Caco-2 (cell line): ENCODE data around the gene ABCD4. TPM values are rescaled to one million over a fixed set of nuclear protein-coding genes. Genes with fewer than 3 reads are reported as not detected.
"Not testable (repeated sequence)": the region's sequence is repeated elsewhere in the genome, so short reads cannot be mapped to it uniquely, and the experiment has no call there.

Experiments used
- BruUV-seq: library from RNA; stranded (reverse); fragments of 400-500 nt; replicated peaks from 2 replicates; lab custom pipeline; 2021; lab: Mats Ljungman, UMichigan
- CTCF ChIA-PET: fragments of 300-600 bp; sonication (Branson Sonifier 250); formaldehyde crosslinking; loops from one replicate; lab custom pipeline; 2022; ENCODE audit warnings: antibody characterized with exemption; lab: Charles Lee
- POLR2A ChIA-PET: fragments of 300-600 bp; sonication (Branson Sonifier 250); formaldehyde crosslinking; loops from one replicate; lab custom pipeline; 2022; ENCODE audit warnings: antibody characterized with exemption; lab: Charles Lee
- DNase-seq, 2 experiments: peaks; one replicate each; pipeline versions ENCODE4 v3.0.0 to v3.0.0-alpha.2; 2020 to 2022
- H3K27me3 ChIP-seq: replicated peaks from 2 replicates; pipeline ENCODE4 v1.6.0; 2011; ENCODE audit warnings: low read length; ENCODE audit not compliant: control insufficient read depth, insufficient read depth
- H3K36me3 ChIP-seq: 2 replicates; pipeline ENCODE4 v1.5.1; 2011; ENCODE audit warnings: low read length; ENCODE audit not compliant: control insufficient read depth, insufficient read depth
- H3K4me1 ChIP-seq: fragments of 250-450 bp; sonication (Bioruptor Pico); 2 replicates; pipeline ENCODE4 v1.5.1; 2020; ENCODE audit warnings: mild to moderate bottlenecking
- H3K4me3 ChIP-seq: 2 replicates; pipeline ENCODE4 v1.5.1; 2011; ENCODE audit warnings: low read depth, mild to moderate bottlenecking, control low read depth, low read length
- H3K9me3 ChIP-seq: fragments of 250-450 bp; sonication (Bioruptor Pico); 2 replicates; pipeline ENCODE4 v1.5.1; 2020; ENCODE audit warnings: mild to moderate bottlenecking, moderate library complexity
- H3K27ac Mint-ChIP-seq: one replicate; pipeline ENCODE4 v1.8.0; 2022; ENCODE audit warnings: mixed read lengths; ENCODE audit not compliant: unreplicated experiment
- H3K27me3 Mint-ChIP-seq: one replicate; pipeline ENCODE4 v1.8.0; 2022; ENCODE audit warnings: mixed read lengths; ENCODE audit not compliant: insufficient read depth, unreplicated experiment
- H3K36me3 Mint-ChIP-seq: one replicate; pipeline ENCODE4 v1.8.0; 2022; ENCODE audit warnings: mild to moderate bottlenecking, mixed read lengths; ENCODE audit not compliant: insufficient read depth, unreplicated experiment
- H3K4me1 Mint-ChIP-seq: one replicate; pipeline ENCODE4 v1.8.0; 2022; ENCODE audit warnings: low read depth, mixed read lengths; ENCODE audit not compliant: unreplicated experiment
- H3K4me3 Mint-ChIP-seq: one replicate; pipeline ENCODE4 v1.8.0; 2022; ENCODE audit warnings: mild to moderate bottlenecking, moderate library complexity, mixed read lengths; ENCODE audit not compliant: unreplicated experiment
- H3K9me3 Mint-ChIP-seq: one replicate; pipeline ENCODE4 v1.8.0; 2022; ENCODE audit warnings: mixed read lengths; ENCODE audit not compliant: unreplicated experiment
- CTCF ChIP-seq, 2 experiments: fragments of 200-600 bp in 1 of 2; IDR thresholded peaks; 1 replicate in 1 of 2; 2 replicates in 1 of 2; pipeline versions ENCODE4 v1.5.1 to v1.8.0; 2011 to 2022; ENCODE audit warnings: antibody characterized with exemption in 1 of 2, control low read depth in 1 of 2, inconsistent platforms in 1 of 2, low read depth in 1 of 2, low read length in 1 of 2, mild to moderate bottlenecking in 1 of 2, moderate library complexity in 1 of 2; ENCODE audit not compliant: insufficient read depth in 1 of 2, severe bottlenecking in 1 of 2, unreplicated experiment in 1 of 2
- intact Hi-C: fragments of 100-400 bp; cut with micrococcal nuclease; formaldehyde crosslinking; loops from one replicate; pipeline ENCODE4 v1.10.0; 2022; ENCODE audit not compliant: unreplicated experiment
- total RNA-seq: library from RNA; stranded (reverse); gene quantifications from 2 replicates; pipeline ENCODE4 v1.2.3, GENCODE V29; 2022

Gene ABCD4
- total RNA-seq, 1 experiment from 2014 or later, result 82.1 TPM

DNA sequence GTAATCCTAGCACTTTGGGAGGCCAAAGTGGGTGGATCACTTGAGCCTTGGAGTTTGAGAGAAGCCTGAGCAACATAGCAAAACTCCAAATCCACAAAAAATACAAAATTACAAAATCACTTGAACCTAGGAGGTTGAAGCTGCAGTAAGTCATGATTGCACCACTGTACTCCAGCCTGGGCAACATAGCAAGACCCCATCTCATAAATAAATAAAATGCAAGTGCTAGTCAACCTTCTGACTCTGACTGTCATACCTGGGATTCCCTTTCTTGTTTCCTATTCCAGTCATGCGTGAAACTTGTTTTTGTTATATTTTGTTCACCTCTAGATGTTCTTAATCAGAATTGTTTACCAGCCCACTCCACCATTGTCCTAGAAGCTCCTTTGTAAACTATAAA lies 31.4 kb downstream of the ABCD4 start:
- no peaks in the 10 kb centered on the region for H3K4me1 Mint-ChIP-seq
- Histone ChIP-seq H3K4me1 (no peaks in the 10 kb centered on the region), H3K27me3 (no peaks in the 10 kb centered on the region), H3K9me3 (no peaks in the 10 kb centered on the region), H3K36me3 (no peaks in the 10 kb centered on the region), H3K4me3 (no peak overlapping the region)
- ChIA-PET POLR2A (no interaction called here), CTCF (no interaction called here)
- no peak for TF ChIP-seq CTCF (IDR thresholded peaks at IDR 0.05; ENCODE audit: insufficient read depth in 1 of 2, low read depth in 1 of 2, low read length in 1 of 2, severe bottlenecking in 1 of 2, unreplicated experiment in 1 of 2)
- DNase-seq, result no peak
- H3K9me3 Mint-ChIP-seq, result no peaks in the 10 kb centered on the region
- peaks cover 6% of the 10 kb centered on the region for H3K36me3 Mint-ChIP-seq
- H3K27ac Mint-ChIP-seq, result no peak overlapping the region
- BruUV-seq, result no TSS peak
- H3K4me3 Mint-ChIP-seq, result no peak overlapping the region
- intact Hi-C loops, result no loop called here
- peaks cover 3% of the 10 kb centered on the region for H3K27me3 Mint-ChIP-seq

- H3K9me3 Mint-ChIP-seq, DNase-seq, BruUV-seq, H3K4me1 Mint-ChIP-seq, H3K4me3 Mint-ChIP-seq, H3K27me3 Mint-ChIP-seq, H3K36me3 Mint-ChIP-seq, H3K36me3 ChIP-seq, H3K4me3 ChIP-seq, H3K27me3 ChIP-seq, POLR2A ChIA-PET, H3K4me1 ChIP-seq, H3K9me3 ChIP-seq, intact Hi-C loops, H3K27ac Mint-ChIP-seq: not testable (repeated sequence)
- CTCF ChIA-PET, result interaction anchor here (0.6 to 0.7 kb wide), 2 partner anchors 8 to 344 kb away, joined by 4 read pairs; no protein-coding TSS in a partner anchor
Observed at GRCh38 chr14:74270382-74271177, 32.2 kb downstream of the ABCD4 start.

DNA sequence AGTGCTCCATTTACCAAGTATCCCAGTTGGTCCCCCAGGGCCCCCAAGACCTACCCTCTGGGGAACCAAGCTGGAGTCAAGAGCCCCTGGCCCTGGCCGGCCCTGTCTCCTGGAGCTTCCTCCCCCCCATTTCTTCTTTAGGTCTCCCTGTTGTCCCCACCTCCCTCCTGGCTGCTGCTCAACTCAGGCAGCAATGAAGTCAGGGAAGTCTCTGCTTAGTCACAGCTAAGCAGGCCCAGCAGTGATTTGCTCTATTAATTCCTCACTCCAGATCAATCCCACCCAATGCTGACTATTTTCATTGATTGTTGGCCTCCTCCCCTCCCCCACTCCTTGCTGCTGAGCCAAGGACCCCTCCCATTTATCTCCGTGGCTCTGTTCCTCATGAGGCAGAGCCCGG lies 35.1 kb downstream of the ABCD4 start:
- ChIA-PET CTCF (interaction anchor here (0.6 to 0.7 kb wide), 2 partner anchors 48 to 777 kb away, joined by 3 read pairs; partner anchors contain the start of gene RIOX1), POLR2A (no interaction called here)
- Mint-ChIP-seq H3K27ac (no peak overlapping the region), H3K9me3 (no peaks in the 10 kb centered on the region), H3K4me1 (no peaks in the 10 kb centered on the region), H3K36me3 (no peaks in the 10 kb centered on the region), H3K4me3 (no peak overlapping the region), H3K27me3 (peaks cover 3% of the 10 kb centered on the region)
- Histone ChIP-seq H3K4me3 (no peak overlapping the region), H3K36me3 (no peaks in the 10 kb centered on the region), H3K27me3 (no peaks in the 10 kb centered on the region), H3K4me1 (no peaks in the 10 kb centered on the region), H3K9me3 (no peaks in the 10 kb centered on the region)
- TF ChIP-seq CTCF (IDR thresholded peaks at IDR 0.05; ENCODE audit: insufficient read depth in 1 of 2, low read depth in 1 of 2, low read length in 1 of 2, severe bottlenecking in 1 of 2, unreplicated experiment in 1 of 2), result no peak
- DNase-seq, result no peak
- BruUV-seq, result no TSS peak
- intact Hi-C loops, result no loop called here
